HepG2 (cell line): ENCODE results near the gene USP28. TPM values are rescaled to one million over a fixed set of nuclear protein-coding genes. Genes with fewer than 3 reads are reported as not detected.

Experiments used
- HCFC1 ChIP-seq: fragments of 150-350 bp; IDR thresholded peaks from 2 replicates; pipeline ENCODE4 v1.6.1; 2014; ENCODE audit warnings: low read depth, low read length
- ZBED4 ChIP-seq: sonication (generic); formaldehyde crosslinking; IDR thresholded peaks from 2 replicates; pipeline ENCODE4 v1.4.0; 2020; ENCODE audit warnings: missing genetic modification reagents, borderline replicate concordance
- ZBTB40 ChIP-seq, 2 experiments: fragments of 450-650 bp in 1 of 2; sonication (generic) in 1 of 2; formaldehyde crosslinking in 1 of 2; IDR thresholded peaks; 2 replicates each; pipeline versions ENCODE4 v1.6.1 to v1.8.0; 2016 to 2022; ENCODE audit warnings: antibody characterized with exemption in 1 of 2, mild to moderate bottlenecking in 1 of 2, missing genetic modification reagents in 1 of 2
- ZFP91 ChIP-seq: sonication (generic); formaldehyde crosslinking; IDR thresholded peaks from 2 replicates; pipeline ENCODE4 v1.9.0; 2022; ENCODE audit warnings: missing genetic modification reagents, mild to moderate bottlenecking, borderline replicate concordance
- ZGPAT ChIP-seq: IDR thresholded peaks from 2 replicates; pipeline ENCODE4 v1.6.1; 2016; ENCODE audit warnings: mild to moderate bottlenecking
- ZNF12 ChIP-seq: sonication (generic); formaldehyde crosslinking; IDR thresholded peaks from 2 replicates; pipeline ENCODE4 v1.5.0; 2020; ENCODE audit warnings: missing genetic modification reagents
- ZNF431 ChIP-seq: sonication (generic); formaldehyde crosslinking; IDR thresholded peaks from 2 replicates; pipeline ENCODE4 v1.9.0; 2022; ENCODE audit warnings: missing genetic modification reagents, low read depth, mild to moderate bottlenecking, borderline replicate concordance
- ZNF597 ChIP-seq: sonication (generic); formaldehyde crosslinking; IDR thresholded peaks from 2 replicates; pipeline ENCODE4 v1.5.0; 2020; ENCODE audit warnings: missing genetic modification reagents
- ZNF850 ChIP-seq: sonication (generic); formaldehyde crosslinking; conservative IDR thresholded peaks from 2 replicates; pipeline ENCODE4 v1.9.0; 2021; ENCODE audit warnings: mild to moderate bottlenecking, missing genetic modification reagents
- polyA plus RNA-seq, 8 experiments: library from polyadenylated mRNA; depleted of rRNA in 3 of 8; stranded (reverse) in 7 of 8; unstranded in 1 of 8; fragments of >200 nt; fragmentation: Illumina TruSeq in 4 of 8; extraction: Trizol in 4 of 8; gene quantifications; 2 replicates each; pipeline versions ENCODE4 v1.2.1 to v1.2.3, GENCODE V29; 2011 to 2016; ENCODE audit warnings: low read depth in 4 of 8, missing spikeins in 1 of 8, mixed read lengths in 1 of 8; ENCODE audit not compliant: insufficient read depth in 1 of 8
- total RNA-seq, 5 experiments: library from RNA; depleted of rRNA; stranded (reverse); fragments of >200 nt; fragmentation: Illumina TruSeq; extraction: Trizol; gene quantifications; 2 replicates each; pipeline ENCODE4 v1.2.3, GENCODE V29; 2016; ENCODE audit warnings: low read depth in 1 of 5

Gene USP28
- total and polyA plus RNA-seq, 2 of the 13 experiments (the other 11 are each of a cell fraction or from before 2014, with no cell fraction given): 29.6 to 34.3 TPM

- peak; percentile 68; the same call in 1 of the 2 replicates for TF ChIP-seq ZBED4 (CRISPR knock-in tag)
- TF ChIP-seq ZNF431: no peak
- no peak for TF ChIP-seq ZNF850
- peak; percentile 96 for TF ChIP-seq HCFC1
- no peak for TF ChIP-seq ZBTB40 (IDR thresholded peaks at IDR 0.05)
- peak; percentile 80; the same call in 1 of the 2 replicates for TF ChIP-seq ZBTB40 (CRISPR knock-in tag; IDR thresholded peaks at IDR 0.05)
- TF ChIP-seq ZNF12 (CRISPR knock-in tag): no peak
- TF ChIP-seq ZNF597 (CRISPR knock-in tag): no peak
- peak; percentile 83 for TF ChIP-seq ZGPAT (CRISPR knock-in tag)
- TF ChIP-seq ZFP91 (CRISPR knock-in tag): peak; percentile 67; the same call in 1 of the 2 replicates
Observed at GRCh38 chr11:113773416-113774173, 101.8 kb downstream of the USP28 start, which contains the start of gene ZW10 (continued).
